ENCODE results near the gene NFS1.

Gene NFS1

GRCh38 chr20:35704514-35705261 is 5.5 kb upstream of the NFS1 start:
- Histone ChIP-seq H3K9me3 (ENCODE audit: insufficient read depth, low read length) (no peaks in the 10 kb centered on the region), H3K4me2 (ENCODE audit: low read depth, low read length, poor library complexity, severe bottlenecking) (no peak overlapping the region), H3K27me3 (ENCODE audit: low read length) (no peaks in the 10 kb centered on the region), H3K36me3 (ENCODE audit: low read length) (peaks cover 64% of the 10 kb centered on the region), H3K9me2 (replicated peaks; ENCODE audit: insufficient read depth, low read length) (no peaks in the 10 kb centered on the region), H3K4me3 (ENCODE audit: insufficient read depth, low read length, poor library complexity, severe bottlenecking) (no peak overlapping the region), H3K79me2 (ENCODE audit: insufficient read depth, low read length) (peaks cover 19% of the 10 kb centered on the region; the same call in 1 of the 2 replicates), H4K20me1 (ENCODE audit: low read depth, low read length) (peaks cover 40% of the 10 kb centered on the region), H2AFZ (ENCODE audit: low read depth, low read length, severe bottlenecking) (no peak overlapping the region), H3F3A (ENCODE audit: insufficient read depth) (peaks cover 98% of the 10 kb centered on the region), H3K9ac (ENCODE audit: low read length) (no peak overlapping the region), H3K27ac (ENCODE audit: low read depth, low read length) (no peak overlapping the region)
- TF ChIP-seq CTCF (IDR thresholded peaks at IDR 0.05; ENCODE audit: insufficient read depth, low read length, poor library complexity, severe bottlenecking): no peak
- no peak for TF ChIP-seq EZH2phosphoT487 (conservative IDR thresholded peaks at IDR 0.05; ENCODE audit: low read length)

DNA sequence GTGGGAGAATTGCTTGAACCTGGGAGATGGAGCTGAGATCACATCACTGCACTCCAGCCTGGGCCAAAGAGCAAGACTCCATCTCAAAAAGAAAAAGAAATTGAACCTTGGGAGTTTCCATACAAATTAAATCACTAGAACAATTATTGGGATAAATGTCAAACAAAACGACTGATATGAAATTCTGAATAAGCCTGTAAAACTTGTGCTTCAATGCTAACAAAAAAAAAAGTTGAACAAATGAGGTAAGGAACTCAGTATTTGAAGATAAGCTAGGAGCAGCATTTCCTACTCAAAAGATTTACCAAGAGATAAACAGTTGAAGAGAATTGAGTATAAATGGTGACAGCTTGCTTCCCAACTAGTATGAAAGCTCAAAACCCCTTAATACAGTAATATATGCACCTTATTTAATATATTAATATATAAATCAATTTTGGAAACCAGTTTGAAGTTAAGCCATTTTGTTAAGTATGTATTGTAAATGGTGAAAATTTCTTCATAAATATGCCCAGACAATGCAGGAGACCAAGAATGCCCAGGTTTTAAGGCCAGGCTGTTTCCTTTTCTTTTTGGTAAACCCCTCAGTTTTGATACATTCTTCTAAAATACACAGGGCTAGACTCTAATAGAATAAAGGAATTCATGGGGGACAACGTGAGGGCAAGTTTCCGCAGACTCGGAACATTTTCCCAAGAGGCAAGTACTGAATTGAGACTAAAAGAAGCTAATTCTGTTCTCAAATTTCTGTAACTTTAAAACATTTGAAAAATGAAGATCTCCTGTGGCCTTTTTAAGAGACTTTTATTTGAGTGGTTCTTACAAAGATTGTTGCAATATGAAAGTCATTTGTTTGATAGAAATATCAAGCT is 3.9 kb upstream of the NFS1 start:
- Histone ChIP-seq H3K9me2 (replicated peaks; ENCODE audit: insufficient read depth, low read length) (no peaks in the 10 kb centered on the region), H3K79me2 (ENCODE audit: insufficient read depth, low read length) (peaks cover 17% of the 10 kb centered on the region; the same call in 1 of the 2 replicates), H3K9me3 (ENCODE audit: insufficient read depth, low read length) (no peaks in the 10 kb centered on the region), H3K27me3 (ENCODE audit: low read length) (no peaks in the 10 kb centered on the region), H3K27ac (ENCODE audit: low read depth, low read length) (no peak overlapping the region), H2AFZ (ENCODE audit: low read depth, low read length, severe bottlenecking) (no peak overlapping the region), H3K9ac (ENCODE audit: low read length) (no peak overlapping the region), H3K4me3 (ENCODE audit: insufficient read depth, low read length, poor library complexity, severe bottlenecking) (no peak overlapping the region), H3K4me2 (ENCODE audit: low read depth, low read length, poor library complexity, severe bottlenecking) (no peak overlapping the region), H3K36me3 (ENCODE audit: low read length) (peaks cover 47% of the 10 kb centered on the region), H4K20me1 (ENCODE audit: low read depth, low read length) (peaks cover 24% of the 10 kb centered on the region), H3F3A (ENCODE audit: insufficient read depth) (peaks cover 89% of the 10 kb centered on the region)
- no peak for TF ChIP-seq EZH2phosphoT487 (conservative IDR thresholded peaks at IDR 0.05; ENCODE audit: low read length)
- no peak for TF ChIP-seq CTCF (IDR thresholded peaks at IDR 0.05; ENCODE audit: insufficient read depth, low read length, poor library complexity, severe bottlenecking)

DNA sequence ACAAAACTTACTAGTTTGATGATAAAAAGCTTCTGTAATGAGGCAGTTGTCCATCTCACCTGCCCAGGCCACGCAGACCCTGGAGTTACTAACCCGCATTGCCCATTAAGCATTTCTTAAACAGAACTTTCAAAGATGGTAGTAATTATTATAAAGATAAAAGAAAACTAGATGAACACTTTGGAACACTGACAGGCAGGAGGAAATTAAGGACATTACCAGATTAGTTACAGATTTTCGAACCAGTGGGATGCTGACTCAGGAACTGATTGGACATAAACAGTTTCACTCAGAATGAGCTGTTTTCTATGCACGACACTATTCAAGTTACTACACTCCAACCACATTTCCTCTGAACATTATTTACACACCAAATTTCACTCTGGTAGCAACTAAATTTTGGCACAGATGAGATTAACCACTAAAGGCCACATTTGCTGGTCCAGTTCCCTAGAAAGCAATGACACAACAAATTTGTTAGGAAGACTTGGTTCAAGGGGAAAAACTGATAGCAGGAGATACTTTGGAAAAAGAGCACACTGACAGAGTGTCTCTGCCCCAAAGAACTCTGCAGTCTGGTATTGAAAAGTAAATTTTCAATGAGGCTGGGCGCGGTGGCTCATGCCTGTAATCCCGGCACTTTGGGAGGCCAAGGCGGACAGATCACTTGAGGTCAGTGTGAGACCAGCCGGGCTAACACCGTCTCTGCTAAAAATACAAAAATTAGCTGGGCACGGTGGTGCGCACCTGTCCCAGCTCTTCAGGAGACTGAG is 3.1 kb upstream of the NFS1 start:
- Histone ChIP-seq H3K4me3 (ENCODE audit: insufficient read depth, low read length, poor library complexity, severe bottlenecking) (no peak overlapping the region), H3K27me3 (ENCODE audit: low read length) (no peaks in the 10 kb centered on the region), H2AFZ (ENCODE audit: low read depth, low read length, severe bottlenecking) (no peak overlapping the region), H3K9me2 (replicated peaks; ENCODE audit: insufficient read depth, low read length) (no peaks in the 10 kb centered on the region), H3F3A (ENCODE audit: insufficient read depth) (peaks cover 87% of the 10 kb centered on the region), H3K4me2 (ENCODE audit: low read depth, low read length, poor library complexity, severe bottlenecking) (no peak overlapping the region), H3K9ac (ENCODE audit: low read length) (no peak overlapping the region), H3K27ac (ENCODE audit: low read depth, low read length) (peak overlapping the region; percentile 2; the same call in 1 of the 2 replicates), H3K9me3 (ENCODE audit: insufficient read depth, low read length) (no peaks in the 10 kb centered on the region), H3K79me2 (ENCODE audit: insufficient read depth, low read length) (peaks cover 25% of the 10 kb centered on the region; the same call in 1 of the 2 replicates), H3K36me3 (ENCODE audit: low read length) (peaks cover 39% of the 10 kb centered on the region), H4K20me1 (ENCODE audit: low read depth, low read length) (peaks cover 17% of the 10 kb centered on the region)
- TF ChIP-seq CTCF (IDR thresholded peaks at IDR 0.05; ENCODE audit: insufficient read depth, low read length, poor library complexity, severe bottlenecking) (no peak), EZH2phosphoT487 (conservative IDR thresholded peaks at IDR 0.05; ENCODE audit: low read length) (no peak)
